Left lung (tissue), 10 donors: ENCODE data around the gene POLR1A. TPM values are rescaled to one million over a fixed set of nuclear protein-coding genes. Genes with fewer than 3 reads are reported as not detected.

Experiments
- ATAC-seq: fragments of 200-7000 bp; cut with Tn5 transposase; one replicate; pipeline ENCODE4 v1.9.1; 2020; ENCODE audit warnings: moderate library complexity
- DNase-seq, 4 donors: peaks; one replicate each; pipeline ENCODE4 v3.0.0-alpha.2; 2013 to 2020
- H3K27ac ChIP-seq, 2 donors: fragments of 200-600 bp; sonication (generic) in 1 of 2; one replicate each; pipeline versions ENCODE4 v1.5.0 to v1.8.0; 2020 to 2021
- H3K27me3 ChIP-seq, 2 donors: fragments of 200-600 bp; sonication (generic) in 1 of 2; one replicate each; pipeline versions ENCODE4 v1.5.0 to v1.8.0; 2020 to 2021
- H3K36me3 ChIP-seq, 2 donors: fragments of 200-600 bp; sonication (generic) in 1 of 2; one replicate each; pipeline versions ENCODE4 v1.5.0 to v1.8.0; 2020 to 2021
- H3K4me1 ChIP-seq, 2 donors: fragments of 200-600 bp; one replicate each; pipeline ENCODE4 v1.8.0; 2021
- H3K4me3 ChIP-seq, 2 donors: fragments of 200-600 bp; sonication (generic) in 1 of 2; one replicate each; pipeline versions ENCODE4 v1.5.0 to v1.8.0; 2020 to 2021; ENCODE audit warnings: mild to moderate bottlenecking in 1 of 2
- H3K9me3 ChIP-seq, 2 donors: fragments of 200-600 bp; sonication (generic) in 1 of 2; one replicate each; pipeline versions ENCODE4 v1.5.0 to v1.8.0; 2020 to 2021
- CTCF ChIP-seq, 2 donors: fragments of 200-600 bp; sonication (generic) in 1 of 2; IDR thresholded peaks; one replicate each; pipeline versions ENCODE4 v1.5.0 to v1.8.0; 2021; ENCODE audit warnings: antibody characterized with exemption in 2 of 2
- intact Hi-C, 2 donors: fragments of 100-400 bp; cut with DNase I; formaldehyde crosslinking; loops; one replicate each; pipeline versions ENCODE4 v1.11.2 to v1.14.2; 2022
- polyA plus RNA-seq, 6 donors: library from polyadenylated mRNA; unstranded; fragments of 120-200 nt; gene quantifications; one replicate each; pipeline ENCODE4 v1.2.1, GENCODE V29; 2013; ENCODE audit not compliant: insufficient read length in 6 of 6
- total RNA-seq, 2 donors: library from RNA; stranded (reverse); fragmentation: NEBNext Ultra II Directional; extraction: Animal tissue kit (Norgen Biotek cat#: 25700); gene quantifications; one replicate each; pipeline ENCODE4 v1.2.1, GENCODE V29; 2021
- donor health status: DM: no; HTN: yes; CAD: no.
- donor health status: DM: no; HTN: no; CAD: no.

POLR1A gene
- total and polyA plus RNA-seq, 8 donors = 18.6 to 34.7 (median 21.9) TPM

- H3K4me3 ChIP-seq = no peak overlapping the region
- intact Hi-C loops = no loop called here
- peaks cover 0 to 99% of the 10 kb centered on the region in 2 donors for H3K36me3 ChIP-seq
- DNase-seq (no peak), ATAC-seq (no peak)
- no peaks in the 10 kb centered on the region for H3K4me1 ChIP-seq
- H3K27me3 ChIP-seq = no peaks in the 10 kb centered on the region
- no peak overlapping the region for H3K27ac ChIP-seq
- H3K9me3 ChIP-seq = no peaks in the 10 kb centered on the region
- TF ChIP-seq CTCF (IDR thresholded peaks at IDR 0.05) = no peak
Measured at GRCh38 chr2:86050301-86050700, 55.4 kb downstream of the POLR1A start.

- no peaks in the 10 kb centered on the region for H3K9me3 ChIP-seq
- TF ChIP-seq CTCF (IDR thresholded peaks at IDR 0.05) = no peak
- ATAC-seq = no peak
- no peaks in the 10 kb centered on the region for H3K27me3 ChIP-seq
- H3K27ac ChIP-seq = no peak overlapping the region
- intact Hi-C loops = no loop called here
- H3K4me3 ChIP-seq = no peak overlapping the region
- DNase-seq = no peak
- peaks cover 0 to 99% of the 10 kb centered on the region in 2 donors for H3K36me3 ChIP-seq
- H3K4me1 ChIP-seq = no peaks in the 10 kb centered on the region
Measured at GRCh38 chr2:86049529-86049928, 56.2 kb downstream of the POLR1A start.

DNA sequence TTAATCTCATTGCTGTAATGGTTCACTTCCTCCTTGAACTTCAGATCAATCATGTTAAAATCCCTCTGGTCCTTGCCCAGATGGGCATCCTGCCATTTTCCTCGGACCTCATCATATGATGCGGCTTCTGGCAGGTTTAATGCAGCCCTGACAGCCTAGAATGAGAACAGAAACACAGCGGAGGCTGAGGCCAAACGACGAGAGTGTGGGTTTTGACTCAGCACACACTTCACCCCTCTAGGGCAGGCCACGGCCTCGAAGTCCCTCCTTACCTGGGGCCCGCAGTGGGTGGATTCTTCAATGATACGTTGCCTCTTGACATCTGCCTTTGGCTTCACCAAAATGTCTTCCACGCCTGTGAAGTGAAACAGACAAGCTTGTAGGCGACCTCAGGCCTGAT, 56.8 kb downstream of the POLR1A start:
- no peak for DNase-seq
- no peak for ATAC-seq
- no peak overlapping the region for H3K27ac ChIP-seq

GRCh38 chr2:86048383-86048701, 57.3 kb downstream of the POLR1A start:
- H3K27ac ChIP-seq = no peak overlapping the region
- TF ChIP-seq CTCF (IDR thresholded peaks at IDR 0.05) = no peak
- peaks cover 0 to 99% of the 10 kb centered on the region in 2 donors for H3K36me3 ChIP-seq
- H3K27me3 ChIP-seq = no peaks in the 10 kb centered on the region
- ATAC-seq (no peak), DNase-seq (no peak)
- H3K4me1 ChIP-seq = no peaks in the 10 kb centered on the region
- intact Hi-C loops = no loop called here
- no peak overlapping the region for H3K4me3 ChIP-seq
- no peaks in the 10 kb centered on the region for H3K9me3 ChIP-seq

More for the DNA sequence above, 56.8 kb downstream of the POLR1A start:
- H3K4me3 ChIP-seq = no peak overlapping the region
- intact Hi-C loops = no loop called here
- no peaks in the 10 kb centered on the region for H3K27me3 ChIP-seq
- H3K9me3 ChIP-seq = no peaks in the 10 kb centered on the region
- TF ChIP-seq CTCF (IDR thresholded peaks at IDR 0.05) = no peak
- H3K4me1 ChIP-seq = no peaks in the 10 kb centered on the region
- peaks cover 0 to 99% of the 10 kb centered on the region in 2 donors for H3K36me3 ChIP-seq

DNA sequence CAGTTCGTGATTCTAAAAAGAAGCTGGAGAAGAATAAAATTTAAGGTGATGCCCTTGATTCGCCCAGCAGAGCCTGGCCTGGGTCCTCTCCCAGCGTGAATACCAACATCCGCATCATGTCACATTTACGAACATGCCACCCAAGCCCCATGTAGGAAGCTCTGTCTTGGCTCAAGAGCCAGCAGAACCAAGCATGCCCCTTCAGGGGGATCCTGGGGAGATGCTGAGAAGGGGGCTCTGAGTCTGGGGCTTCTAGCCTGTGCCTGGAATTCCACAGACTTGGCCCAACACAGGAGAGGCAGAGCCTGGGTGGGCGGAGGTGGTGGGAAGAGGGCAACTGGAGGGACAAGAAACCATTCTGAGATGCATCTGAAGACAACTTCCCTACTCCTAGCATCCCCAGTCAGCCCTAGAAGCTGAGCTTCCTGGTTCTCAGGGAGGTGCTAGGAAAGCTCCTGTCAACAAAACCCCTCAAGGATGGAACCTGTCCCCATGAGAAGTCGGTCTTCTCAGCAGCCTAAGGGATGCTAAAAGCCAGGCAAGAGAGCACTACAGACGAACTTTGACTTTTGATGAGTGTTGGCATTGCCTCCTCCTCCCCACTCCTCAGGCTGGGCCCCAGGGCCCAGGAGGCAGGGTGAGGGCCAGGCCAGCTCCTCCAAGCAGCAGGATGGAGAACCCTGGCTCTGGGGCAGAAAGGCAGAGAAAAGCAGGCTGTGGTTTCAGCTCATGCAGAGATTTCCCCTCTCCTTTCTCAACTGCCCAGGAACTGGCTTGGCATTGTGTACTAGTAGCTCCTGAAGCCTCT, 57.9 kb downstream of the POLR1A start:
- Histone ChIP-seq H3K36me3 (peaks cover 0 to 99% of the 10 kb centered on the region in 2 donors), H3K27me3 (no peaks in the 10 kb centered on the region), H3K4me1 (no peaks in the 10 kb centered on the region), H3K9me3 (no peaks in the 10 kb centered on the region), H3K27ac (no peak overlapping the region), H3K4me3 (no peak overlapping the region)
- intact Hi-C loops = no loop called here
- DNase-seq = no peak
- TF ChIP-seq CTCF (IDR thresholded peaks at IDR 0.05) = no peak
- no peak for ATAC-seq
